ENCODE results near the gene CCT5.

DNA sequence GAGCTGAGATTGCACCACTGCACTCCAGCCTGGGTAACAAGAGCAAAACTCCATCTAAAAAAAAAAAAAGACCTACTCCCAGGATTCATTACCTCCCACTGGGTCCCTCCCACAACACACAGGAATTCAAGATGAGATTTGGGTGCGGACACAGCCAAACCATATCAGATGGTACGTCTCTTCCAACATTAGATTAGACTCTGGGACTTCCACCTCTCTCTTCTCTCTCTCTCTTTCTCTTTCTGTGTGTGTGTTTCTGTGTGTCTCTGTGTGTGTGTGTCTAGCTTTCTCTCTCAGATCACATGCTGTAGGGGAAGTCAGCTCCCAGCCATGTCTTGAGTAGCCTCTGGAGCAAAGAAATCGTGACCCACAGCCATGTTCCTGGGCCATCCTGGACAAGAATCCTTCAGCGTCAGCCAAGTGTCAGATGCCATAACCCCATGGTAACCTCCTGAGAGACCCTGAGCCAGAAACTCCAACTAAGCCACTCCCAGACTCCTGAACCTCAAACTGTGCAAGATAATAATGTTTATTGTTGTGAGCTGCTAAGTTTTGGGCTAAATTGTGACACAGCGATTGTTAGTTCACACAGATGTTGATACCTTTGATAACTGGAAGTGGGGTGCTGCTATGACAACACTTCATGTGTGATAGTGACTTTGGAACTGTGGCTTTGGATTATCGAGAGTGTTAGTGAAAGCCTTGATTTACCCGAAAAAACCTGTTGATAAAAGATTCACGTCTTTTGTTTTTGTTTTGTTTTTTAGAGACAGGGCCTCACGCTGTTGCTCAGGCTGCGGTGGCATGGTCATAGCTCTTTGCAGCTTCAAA is 61.7 kb downstream of the CCT5 start:
- TF ChIP-seq POLR2AphosphoS5 (IDR thresholded peaks at IDR 0.05) (no peak), POLR2A (IDR thresholded peaks at IDR 0.05) (no peak)

All from prostate gland (tissue), 1 donor.